HEK293T (cell line): ENCODE data around the gene KIF19.

Experiments used
- CTCF ChIA-PET: fragments of 350-600 bp; formaldehyde crosslinking; extraction: SDS; loops from one replicate; lab custom pipeline; 2021; ENCODE audit warnings: antibody characterized with exemption, inconsistent platforms; lab: Yijun Ruan, JAX
- POLR2A ChIA-PET: fragments of 350-600 bp; formaldehyde crosslinking; extraction: SDS; loops from one replicate; lab custom pipeline; 2020; ENCODE audit warnings: antibody characterized with exemption, inconsistent platforms; lab: Yijun Ruan, JAX
- DNase-seq: peaks from one replicate; pipeline ENCODE4 v3.0.0; 2012; ENCODE audit warnings: mixed read lengths; ENCODE audit errors: extremely low spot score
- ARNT ChIP-seq: fragments of 450-650 bp; IDR thresholded peaks from 2 replicates; pipeline ENCODE4 v1.6.1; 2017; ENCODE audit warnings: mild to moderate bottlenecking
- BHLHE40 ChIP-seq: fragments of 450-650 bp; IDR thresholded peaks from 2 replicates; pipeline ENCODE4 v1.6.1; 2016; ENCODE audit warnings: mild to moderate bottlenecking, moderate library complexity, borderline replicate concordance
- CTBP1 ChIP-seq: fragments of 450-650 bp; IDR thresholded peaks from 2 replicates; pipeline ENCODE4 v1.6.1; 2016; ENCODE audit warnings: borderline replicate concordance
- ELF4 ChIP-seq: fragments of 450-650 bp; IDR thresholded peaks from 2 replicates; pipeline ENCODE4 v1.6.1; 2017; ENCODE audit warnings: antibody characterized with exemption
- FOXA1 ChIP-seq: fragments of 450-650 bp; IDR thresholded peaks from 2 replicates; pipeline ENCODE4 v1.6.1; 2016; ENCODE audit warnings: mild to moderate bottlenecking
- FOXK2 ChIP-seq: fragments of 450-650 bp; IDR thresholded peaks from 2 replicates; pipeline ENCODE4 v1.6.1; 2016; ENCODE audit warnings: mild to moderate bottlenecking
- FOXM1 ChIP-seq: fragments of 450-650 bp; IDR thresholded peaks from 2 replicates; pipeline ENCODE4 v1.6.1; 2017; ENCODE audit warnings: mild to moderate bottlenecking, borderline replicate concordance
- HDGF ChIP-seq: fragments of 450-650 bp; IDR thresholded peaks from 2 replicates; pipeline ENCODE4 v1.6.1; 2017; ENCODE audit warnings: antibody characterized with exemption, borderline replicate concordance
- L3MBTL2 ChIP-seq: fragments of 450-650 bp; conservative IDR thresholded peaks from 2 replicates; pipeline ENCODE4 v1.6.1; 2016; ENCODE audit warnings: mild to moderate bottlenecking
- LEF1 ChIP-seq: fragments of 450-650 bp; IDR thresholded peaks from 2 replicates; pipeline ENCODE4 v1.6.1; 2017; ENCODE audit warnings: mild to moderate bottlenecking, borderline replicate concordance
- NFRKB ChIP-seq: fragments of 450-650 bp; IDR thresholded peaks from 2 replicates; pipeline ENCODE4 v1.6.1; 2016; ENCODE audit warnings: mild to moderate bottlenecking, moderate library complexity
- SP1 ChIP-seq: fragments of 450-650 bp; IDR thresholded peaks from 2 replicates; pipeline ENCODE4 v1.6.1; 2017
- SUZ12 ChIP-seq: fragments of 450-650 bp; IDR thresholded peaks from 2 replicates; pipeline ENCODE4 v1.6.1; 2016; ENCODE audit warnings: mild to moderate bottlenecking
- TARDBP ChIP-seq: fragments of 450-650 bp; IDR thresholded peaks from 2 replicates; pipeline ENCODE4 v1.6.1; 2016
- ZNF384 ChIP-seq: fragments of 450-650 bp; IDR thresholded peaks from 2 replicates; pipeline ENCODE4 v1.6.1; 2016
- TF ChIP-seq, protein P1 (sequence below): fragments of 450-650 bp; IDR thresholded peaks from 2 replicates; pipeline ENCODE4 v1.6.1; 2016

Gene KIF19

DNA sequence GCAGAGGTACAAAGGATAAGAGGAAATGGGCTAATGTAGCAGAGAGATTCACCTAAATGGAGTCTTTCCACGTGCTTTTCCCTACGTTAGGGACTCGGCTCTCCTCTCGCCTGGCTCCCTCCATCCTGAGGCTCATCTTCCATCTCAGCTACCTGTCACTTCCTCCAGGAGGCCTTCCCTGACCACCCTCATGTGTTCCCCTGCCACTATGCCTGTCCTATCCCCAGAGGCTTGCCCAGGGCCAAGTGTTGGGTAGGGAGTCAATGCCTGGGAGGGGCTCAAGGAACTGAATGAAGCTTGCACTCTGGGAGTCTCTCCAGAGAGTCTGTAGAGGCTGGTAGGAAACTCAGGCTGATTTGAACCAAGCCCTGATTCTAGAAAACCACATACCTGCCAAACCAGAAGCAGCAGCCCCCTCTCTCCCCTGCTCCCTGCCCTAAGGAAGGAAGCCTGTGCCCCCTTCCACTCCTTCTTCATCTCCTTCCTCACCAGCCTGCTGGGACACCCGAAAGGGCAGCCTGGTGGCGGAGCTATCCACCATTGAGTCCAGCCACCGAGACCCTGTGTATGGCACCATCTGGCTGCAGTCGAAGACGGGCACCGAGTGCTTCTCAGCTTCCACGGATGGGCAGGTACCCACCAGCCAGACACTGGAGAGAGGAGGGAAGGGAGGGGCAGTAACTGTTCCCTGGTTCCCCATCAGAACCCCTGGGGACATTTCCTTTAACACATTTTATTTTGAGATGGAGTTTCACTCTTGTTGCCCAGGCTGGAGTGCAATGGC, 26.6 kb upstream of the KIF19 start:
- TF ChIP-seq TARDBP (no peak), FOXA1 (no peak), CTBP1 (no peak), SUZ12 (no peak)
- ChIA-PET POLR2A (no interaction called here), CTCF (interaction anchor here (1.0 kb wide), 1 partner anchor 62 kb away, joined by 3 read pairs; the partner anchor contains the start of gene BTBD17)
- no peak for DNase-seq

DNA sequence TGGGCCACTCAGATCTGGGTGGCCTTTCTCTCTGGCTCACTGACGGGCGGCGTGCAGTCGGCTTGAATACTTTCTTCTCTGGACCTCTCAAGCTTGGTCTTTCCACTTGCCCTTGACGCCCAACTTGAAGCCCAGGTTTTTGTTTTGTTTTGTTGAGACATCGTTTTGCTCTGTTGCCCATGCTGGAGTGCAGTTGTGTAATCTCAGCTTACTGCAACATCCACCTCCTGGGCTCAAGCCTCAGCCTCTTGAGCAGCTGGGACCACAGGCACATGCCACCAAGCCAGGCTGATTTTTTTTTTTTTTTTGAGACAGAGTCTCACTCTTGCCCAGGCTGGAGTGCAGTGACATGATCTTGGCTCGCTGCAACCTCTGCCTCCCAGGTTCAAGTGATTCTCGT, 22.7 kb upstream of the KIF19 start:
- CTCF ChIA-PET = interaction anchor here (0.6 to 1.4 kb wide), 3 partner anchors 58 to 73 kb away, joined by 4 read pairs; partner anchors contain the start of gene BTBD17
- TF ChIP-seq FOXK2 (no peak), FOXM1 (no peak), NFRKB (no peak), ARNT (no peak), BHLHE40 (no peak), L3MBTL2 (no peak), LEF1 (no peak), ZNF384 (no peak), ELF4 (no peak)
- POLR2A ChIA-PET = no interaction called here
- no peak for DNase-seq

DNA sequence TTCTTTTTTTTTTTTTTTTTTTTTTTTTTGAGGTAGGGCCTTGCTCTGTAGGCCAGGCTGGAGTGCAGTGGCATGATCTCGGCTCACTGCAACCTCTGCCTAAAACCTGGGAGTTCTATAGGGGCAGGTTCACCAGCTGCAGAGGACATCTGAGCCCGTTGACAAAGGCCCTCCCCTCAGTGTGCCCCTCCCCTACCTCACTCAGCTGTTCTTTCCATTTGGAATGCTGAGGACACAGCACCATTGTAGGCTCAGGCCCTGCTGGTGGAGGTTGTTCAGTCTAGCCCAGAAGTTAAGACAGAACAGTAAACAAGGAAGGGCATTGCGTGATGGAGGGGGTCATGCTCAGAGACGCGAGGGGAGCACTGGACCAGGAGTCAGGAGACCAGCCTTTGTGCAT, 21.8 kb upstream of the KIF19 start:
- DNase-seq = no peak
- POLR2A ChIA-PET = no interaction called here
- CTCF ChIA-PET = interaction anchor here (1.1 to 2.7 kb wide), 3 partner anchors 57 to 64 kb away, joined by 4 to 13 read pairs (median 4); partner anchors contain the start of genes BTBD17 and GPR142
- TF ChIP-seq ZNF384 (no peak), ELF4 (no peak), LEF1 (no peak), SP1 (no peak), ARNT (no peak), TARDBP (no peak), L3MBTL2 (no peak)

DNA sequence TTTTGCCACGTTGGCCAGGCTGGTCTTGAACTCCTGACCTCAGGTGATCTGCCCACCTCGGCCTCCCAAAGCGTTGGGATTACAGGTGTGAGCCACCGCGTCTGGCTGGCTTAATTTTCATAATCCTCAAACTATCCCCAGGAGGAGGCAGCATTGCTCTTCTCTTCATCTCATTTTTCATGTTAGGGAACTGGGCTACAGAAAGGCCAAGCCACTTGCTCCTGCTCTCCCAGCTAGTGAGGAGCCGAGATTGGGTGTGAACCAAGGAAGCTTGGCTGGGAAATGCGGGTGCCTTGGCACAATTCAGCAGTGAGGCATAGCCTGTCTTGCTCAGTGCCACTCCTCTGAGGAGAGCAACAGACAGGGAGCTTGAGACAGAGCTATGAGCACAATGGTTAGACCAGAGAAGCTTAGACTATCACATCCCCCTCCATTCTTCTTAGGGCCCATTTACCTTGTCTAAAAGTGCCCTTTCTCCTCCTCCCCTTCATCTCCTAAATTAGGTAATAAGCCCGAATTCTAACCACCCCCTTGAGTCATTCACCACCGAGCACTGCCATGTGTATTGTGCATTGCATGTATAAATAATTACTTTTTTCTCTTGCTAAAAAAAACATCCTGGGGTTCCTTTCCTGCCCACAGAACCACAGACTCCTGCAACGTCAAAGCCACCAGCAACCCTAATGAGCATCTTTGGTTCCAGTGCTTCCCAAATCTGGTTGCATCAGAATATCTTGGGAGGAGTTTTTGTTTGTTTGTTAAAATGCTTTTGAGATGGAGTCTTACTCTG, 20.0 kb upstream of the KIF19 start:
- POLR2A ChIA-PET = no interaction called here
- no peak for DNase-seq
- CTCF ChIA-PET = interaction anchor here (0.6 to 2.7 kb wide), 5 partner anchors 14 to 439 kb away, joined by 3 to 13 read pairs (median 5); partner anchors contain the start of genes BTBD17 and GPR142
- TF ChIP-seq FOXM1 = no peak
- no peak for TF ChIP-seq CTBP1
- no peak for TF ChIP-seq ELF4

DNA sequence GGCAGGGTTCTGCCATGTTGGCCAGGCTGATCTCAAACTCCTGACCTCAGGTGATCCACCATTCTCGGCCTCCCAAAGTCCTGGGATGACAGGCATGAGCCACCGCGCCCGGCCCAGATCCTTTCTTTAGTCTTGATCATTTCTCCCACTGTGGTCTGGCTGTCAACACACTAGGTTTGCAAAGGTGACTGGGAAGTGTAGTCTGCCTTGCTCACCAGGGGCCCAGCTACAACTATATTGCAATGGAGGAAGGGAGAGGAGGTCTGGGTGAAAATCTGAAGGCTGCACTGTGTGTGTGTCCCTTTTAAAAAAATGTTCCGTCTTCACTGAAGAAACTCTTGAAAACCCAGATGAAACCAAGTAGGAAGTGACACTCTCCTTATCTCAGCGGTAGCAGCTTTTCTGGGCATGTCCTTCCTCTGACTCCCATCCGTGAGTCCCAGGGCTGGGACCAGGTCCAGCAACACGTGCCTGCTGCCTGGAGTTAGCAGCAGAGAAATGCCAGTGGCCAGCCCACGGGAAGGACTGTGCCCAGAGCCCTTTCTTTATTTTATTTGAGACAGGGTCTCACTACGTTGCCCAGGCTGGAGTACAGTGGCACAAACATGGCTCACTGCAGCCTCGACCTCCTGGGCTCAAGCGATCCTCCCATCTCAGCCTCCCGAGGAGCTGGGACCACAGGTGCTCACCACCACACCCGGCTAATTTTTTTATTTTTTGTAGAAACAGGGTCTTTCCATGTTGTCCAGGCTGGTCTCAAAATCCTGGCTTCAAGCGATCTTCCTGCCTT, 17.8 kb upstream of the KIF19 start:
- DNase-seq = no peak
- ChIA-PET CTCF (interaction anchor here (0.6 kb wide), 1 partner anchor 244 kb away, joined by 3 read pairs; no protein-coding TSS in a partner anchor), POLR2A (no interaction called here)
- TF ChIP-seq TARDBP (no peak), FOXK2 (no peak), ARNT (no peak), ZNF384 (no peak), SUZ12 (no peak), FOXA1 (no peak), BHLHE40 (no peak), NFRKB (no peak), LEF1 (no peak), SP1 (no peak), ELF4 (no peak)
- TF ChIP-seq, protein P1, sequence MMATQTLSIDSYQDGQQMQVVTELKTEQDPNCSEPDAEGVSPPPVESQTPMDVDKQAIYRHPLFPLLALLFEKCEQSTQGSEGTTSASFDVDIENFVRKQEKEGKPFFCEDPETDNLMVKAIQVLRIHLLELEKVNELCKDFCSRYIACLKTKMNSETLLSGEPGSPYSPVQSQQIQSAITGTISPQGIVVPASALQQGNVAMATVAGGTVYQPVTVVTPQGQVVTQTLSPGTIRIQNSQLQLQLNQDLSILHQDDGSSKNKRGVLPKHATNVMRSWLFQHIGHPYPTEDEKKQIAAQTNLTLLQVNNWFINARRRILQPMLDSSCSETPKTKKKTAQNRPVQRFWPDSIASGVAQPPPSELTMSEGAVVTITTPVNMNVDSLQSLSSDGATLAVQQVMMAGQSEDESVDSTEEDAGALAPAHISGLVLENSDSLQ = no peak

DNA sequence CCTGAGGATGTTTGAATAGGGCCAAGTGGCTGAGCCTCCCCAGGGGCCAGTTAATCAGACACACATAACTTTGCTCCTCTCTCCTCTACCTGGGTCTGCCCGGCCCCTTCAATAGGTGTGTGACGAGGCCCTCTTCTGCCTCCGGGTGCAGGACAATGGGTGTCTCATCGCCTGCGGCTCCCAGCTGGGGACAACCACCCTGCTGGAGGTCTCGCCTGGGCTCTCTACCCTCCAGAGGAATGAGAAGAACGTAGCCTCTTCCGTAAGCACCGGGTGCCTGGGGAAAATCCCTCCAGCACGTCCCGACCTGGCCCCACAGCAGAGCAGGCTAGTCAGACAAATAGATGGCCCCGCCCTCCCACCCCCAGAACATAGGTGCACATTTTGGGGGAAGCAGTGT, 16.1 kb upstream of the KIF19 start:
- DNase-seq = no peak
- CTCF ChIA-PET = interaction anchor here (0.6 kb wide), 1 partner anchor 86 kb away, joined by 4 read pairs; no protein-coding TSS in a partner anchor
- POLR2A ChIA-PET = no interaction called here
- TF ChIP-seq ARNT = no peak
- TF ChIP-seq HDGF = no peak
- no peak for TF ChIP-seq SP1
- no peak for TF ChIP-seq SUZ12
- TF ChIP-seq, protein P1 = no peak
- no peak for TF ChIP-seq FOXA1
- TF ChIP-seq BHLHE40 = no peak
- TF ChIP-seq FOXM1 = no peak
- TF ChIP-seq LEF1 = no peak
- no peak for TF ChIP-seq L3MBTL2
- no peak for TF ChIP-seq ELF4
- no peak for TF ChIP-seq ZNF384
- no peak for TF ChIP-seq CTBP1
- TF ChIP-seq FOXK2 = no peak
- TF ChIP-seq NFRKB = no peak
- no peak for TF ChIP-seq TARDBP
